NCI-H187 (cell line): ENCODE results near the gene OR2AJ1.

ENCODE experiments used
- DNase-seq, 2 experiments: peaks; one replicate each; lab custom pipeline; 2025; lab: John Stamatoyannopoulos, UW

Gene OR2AJ1

GRCh38 chr1:247962911-247963588 is 38.4 kb downstream of the OR2AJ1 start:
- DNase-seq: no peak

DNA sequence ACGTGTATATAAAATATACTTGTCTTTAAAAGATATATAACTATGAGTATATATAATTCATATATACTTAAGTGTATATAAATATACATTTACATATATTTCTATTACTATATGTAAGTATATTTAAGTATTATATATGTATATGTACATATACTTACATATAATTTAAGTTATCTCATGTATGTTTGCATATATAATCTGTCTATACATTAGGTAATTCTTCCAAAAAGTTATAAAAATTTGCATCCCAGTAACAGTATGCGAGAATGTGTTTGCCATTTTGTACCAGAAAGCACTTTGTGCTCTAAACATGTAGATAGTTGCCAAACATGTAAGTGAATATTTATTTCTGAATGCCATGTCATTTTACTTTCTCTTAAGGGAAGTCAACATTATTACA is 40.2 kb downstream of the OR2AJ1 start, which contains the start of gene OR2AK2:
Gene OR2AK2, plus strand, starts transcription at position 301 of the 400 bp plus-strand sequence. CDS start 144 bp downstream, outside the sequence.
- DNase-seq: no peak

- no peak for DNase-seq
Measured at GRCh38 chr1:247966532-247967204, 42.0 kb downstream of the OR2AJ1 start.
